Endothelial cell of umbilical vein (primary cell): ENCODE data around the gene NFATC1. TPM values are rescaled to one million over a fixed set of nuclear protein-coding genes. Genes with fewer than 3 reads are reported as not detected.

ENCODE experiments used
- BruUV-seq: library from RNA; stranded (reverse); fragments of 400-500 nt; replicated peaks from 2 replicates; lab custom pipeline; 2021; lab: Mats Ljungman, UMichigan
- CTCF ChIA-PET: fragments of 300-600, 350-600 bp; sonication (Branson Sonifier 250); formaldehyde crosslinking; loops from one replicate; lab custom pipeline; 2021; ENCODE audit warnings: antibody characterized with exemption, inconsistent platforms; lab: Charles Lee
- POLR2A ChIA-PET: fragments of 300-600, 350-600 bp; sonication (Branson Sonifier 250); formaldehyde crosslinking; loops from one replicate; lab custom pipeline; 2021; ENCODE audit warnings: antibody characterized with exemption, inconsistent platforms; lab: Charles Lee
- DNase-seq: peaks from one replicate; pipeline ENCODE4 v3.0.0-alpha.2; 2011; ENCODE audit warnings: low read depth, low spot score
- FAIRE-seq: peaks from 2 replicates; lab custom pipeline; 2011; peaks lifted over from hg19 to GRCh38; lab: Jason Lieb, UNC
- H2AFZ ChIP-seq: 2 replicates; pipeline ENCODE4 v1.6.0; 2012; ENCODE audit warnings: low read depth, low read length, control low read depth, inconsistent platforms
- H3K27ac ChIP-seq: 2 replicates; pipeline ENCODE4 v1.5.1; 2011; ENCODE audit warnings: low read depth, mild to moderate bottlenecking, control low read depth, low read length, moderate library complexity; ENCODE audit not compliant: insufficient read depth
- H3K27me3 ChIP-seq, 2 experiments: 2 replicates each; pipeline versions ENCODE4 v1.6.0 to v1.6.1; 2011; ENCODE audit warnings: low read length in 2 of 2, mixed read lengths in 1 of 2; ENCODE audit not compliant: control insufficient read depth in 2 of 2, insufficient read depth in 2 of 2
- H3K36me3 ChIP-seq, 2 experiments: 2 replicates in 1 of 2; 3 replicates in 1 of 2; pipeline ENCODE4 v1.5.1; 2011; ENCODE audit warnings: low read length in 2 of 2, mild to moderate bottlenecking in 1 of 2, moderate library complexity in 1 of 2; ENCODE audit not compliant: control insufficient read depth in 2 of 2, insufficient read depth in 2 of 2; ENCODE audit errors: extremely low read depth in 1 of 2
- H3K4me1 ChIP-seq: 3 replicates; pipeline ENCODE4 v1.5.1; 2011; ENCODE audit warnings: mild to moderate bottlenecking, low read length; ENCODE audit not compliant: control insufficient read depth, insufficient read depth; ENCODE audit errors: extremely low read depth
- H3K4me2 ChIP-seq: 2 replicates; pipeline ENCODE4 v1.6.1; 2011; ENCODE audit warnings: low read length, control low read depth, mixed read lengths; ENCODE audit not compliant: insufficient read depth
- H3K4me3 ChIP-seq, 3 experiments: fragments of 200-600 bp in 1 of 3; sonication (generic), shearing (Covaris generic) in 1 of 3; replicated peaks in 1 of 3; 2 replicates each; pipeline ENCODE4 v1.5.1; 2011 to 2016; ENCODE audit warnings: control low read depth in 3 of 3, low read length in 3 of 3, mild to moderate bottlenecking in 2 of 3, inconsistent platforms in 1 of 3, low read depth in 1 of 3, moderate library complexity in 1 of 3; ENCODE audit not compliant: insufficient read depth in 1 of 3
- H3K79me2 ChIP-seq: 2 replicates; pipeline ENCODE4 v1.6.0; 2012; ENCODE audit warnings: low read length, inconsistent platforms; ENCODE audit not compliant: control insufficient read depth, insufficient read depth
- H3K9ac ChIP-seq: replicated peaks from 2 replicates; pipeline ENCODE3; 2011; ENCODE audit warnings: low read length, control low read depth; ENCODE audit not compliant: insufficient read depth; ENCODE audit errors: extremely low read depth
- H3K9me1 ChIP-seq: replicated peaks from 3 replicates; pipeline ENCODE4 v1.6.0; 2011; ENCODE audit warnings: mild to moderate bottlenecking, low read length; ENCODE audit not compliant: control insufficient read depth, insufficient read depth; ENCODE audit errors: extremely low read depth
- H3K9me3 ChIP-seq: replicated peaks from 2 replicates; pipeline ENCODE4 v1.5.1; 2012; ENCODE audit warnings: low read length, inconsistent platforms; ENCODE audit not compliant: control insufficient read depth, insufficient read depth
- H4K20me1 ChIP-seq: replicated peaks from 2 replicates; pipeline ENCODE3; 2011; ENCODE audit warnings: mild to moderate bottlenecking, low read length; ENCODE audit not compliant: control insufficient read depth, insufficient read depth; ENCODE audit errors: extremely low read depth
- EZH2 ChIP-seq: IDR thresholded peaks from 2 replicates; pipeline ENCODE4 v1.6.1; 2012; ENCODE audit warnings: borderline replicate concordance, low read depth, mild to moderate bottlenecking, moderate library complexity, low read length, inconsistent platforms; ENCODE audit not compliant: severe bottlenecking
- FOS ChIP-seq: IDR thresholded peaks from 2 replicates; pipeline ENCODE4 v1.6.1; 2011; ENCODE audit warnings: mild to moderate bottlenecking, low read length, moderate library complexity, borderline replicate concordance; ENCODE audit not compliant: insufficient read depth
- GATA2 ChIP-seq: IDR thresholded peaks from 2 replicates; pipeline ENCODE4 v1.7.0; 2011; ENCODE audit warnings: low read depth, mild to moderate bottlenecking, moderate library complexity, mixed read lengths, low read length; ENCODE audit not compliant: insufficient read length, insufficient read depth
- JUN ChIP-seq: IDR thresholded peaks from 2 replicates; pipeline ENCODE4 v1.6.1; 2011; ENCODE audit warnings: borderline replicate concordance, low read depth; ENCODE audit not compliant: insufficient read length, insufficient read depth
- MYC ChIP-seq: IDR thresholded peaks from one replicate; pipeline ENCODE4 v1.6.1; 2011; ENCODE audit warnings: mild to moderate bottlenecking, low read depth, low read length
- POLR2A ChIP-seq: IDR thresholded peaks from 2 replicates; pipeline ENCODE4 v1.6.1; 2012; ENCODE audit warnings: low read depth, mild to moderate bottlenecking, control low read depth, low read length
- POLR2AphosphoS5 ChIP-seq: IDR thresholded peaks from 2 replicates; pipeline ENCODE4 v1.6.1; 2012; ENCODE audit warnings: low read depth, mild to moderate bottlenecking, control low read depth, low read length, moderate library complexity; ENCODE audit not compliant: insufficient read depth
- dilution Hi-C: fragments of 300-500 bp; cut with MboI; formaldehyde crosslinking; loops from one replicate; pipeline ENCODE4 v1.15.0; 2019; ENCODE audit warnings: low sequenced_read_pairs; ENCODE audit not compliant: extremely low pct_ligation_motif_present
- intact Hi-C: fragments of 100-400 bp; cut with micrococcal nuclease; formaldehyde crosslinking; loops from one replicate; pipeline ENCODE4 v1.10.0; 2022
- polyA plus RNA-seq, 4 experiments: library from polyadenylated mRNA; depleted of rRNA in 3 of 4; stranded (reverse) in 3 of 4; unstranded in 1 of 4; fragments of >200 nt; gene quantifications; 2 replicates each; pipeline versions ENCODE4 v1.2.1 to v1.2.3, GENCODE V29; 2011 to 2012; ENCODE audit warnings: missing spikeins in 1 of 4
- total RNA-seq: library from RNA; stranded (reverse); gene quantifications from 2 replicates; pipeline ENCODE4 v1.2.3, GENCODE V29; 2021
- TF ChIP-seq, protein P1 (sequence below): IDR thresholded peaks from 2 replicates; pipeline ENCODE4 v1.6.1; 2011; ENCODE audit not compliant: insufficient read depth, insufficient read length
- TF ChIP-seq, protein P2 (sequence below), 2 donors: IDR thresholded peaks; 1 replicate in 1 of 2; 2 replicates in 1 of 2; pipeline ENCODE4 v1.5.1; 2011; ENCODE audit warnings: low read length in 2 of 2, mild to moderate bottlenecking in 2 of 2, moderate library complexity in 2 of 2, control low read depth in 1 of 2, inconsistent platforms in 1 of 2, low read depth in 1 of 2; ENCODE audit not compliant: insufficient read depth in 1 of 2; ENCODE audit errors: extremely low read depth in 1 of 2

NFATC1 gene
- total and polyA plus RNA-seq, 2 donors (not counting 3 experiments of a cell fraction or from before 2014, with no cell fraction given), result 11.1 to 30.0 TPM

DNA sequence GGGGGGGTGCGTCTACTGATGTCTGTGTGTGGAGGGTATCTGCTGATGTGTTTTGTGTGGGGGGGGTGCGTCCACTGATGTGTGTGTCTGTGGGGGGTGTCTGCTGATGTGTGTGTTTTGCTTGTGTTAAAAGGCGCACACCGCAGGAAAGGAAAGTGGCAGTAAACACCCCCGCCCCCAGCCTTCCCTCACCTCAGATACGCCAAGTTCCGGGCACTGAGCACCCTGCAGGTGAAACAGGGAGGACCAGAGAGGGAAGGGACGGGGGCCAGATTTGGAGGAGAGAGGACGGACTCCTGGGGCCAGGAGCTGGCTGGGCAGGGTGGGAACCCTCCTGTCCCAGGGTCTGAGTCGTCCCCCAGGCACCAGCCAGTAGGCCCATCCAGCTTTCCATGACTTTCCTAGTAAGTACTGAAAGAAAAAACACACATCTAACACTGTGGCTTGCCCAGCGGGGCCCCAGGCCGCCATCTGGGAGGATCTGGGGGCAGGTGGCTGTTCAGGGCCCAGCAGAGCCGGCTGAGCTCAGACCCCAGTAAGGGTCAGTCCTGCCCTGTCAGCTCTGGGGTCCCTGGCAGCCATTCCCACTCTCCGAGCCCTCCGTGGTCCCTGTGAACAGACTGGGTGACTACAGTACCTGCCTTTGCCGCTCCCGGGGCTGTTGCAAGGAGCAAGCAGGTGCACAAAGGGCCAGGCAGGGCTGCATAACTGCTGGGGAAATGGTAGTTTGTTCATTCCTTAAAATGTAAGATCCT, 126.9 kb downstream of the NFATC1 start:
- no peaks in the 10 kb centered on the region for H3K9me3 ChIP-seq
- H3K4me1 ChIP-seq, result peaks cover 11% of the 10 kb centered on the region
- no peaks in the 10 kb centered on the region for H4K20me1 ChIP-seq
- FAIRE-seq (no peak), DNase-seq (no peak)
- dilution Hi-C loops (no loop called here), intact Hi-C loops (no loop called here)
- ChIA-PET CTCF (interaction anchor here (0.9 to 1.6 kb wide), 3 partner anchors 15 to 144 kb away, joined by 3 to 4 read pairs (median 4); partner anchors contain the start of gene NFATC1), POLR2A (no interaction called here)
- no peak overlapping the region for H2AFZ ChIP-seq
- no TSS peak for BruUV-seq
- H3K9ac ChIP-seq, result no peak overlapping the region
- H3K4me2 ChIP-seq, result no peak overlapping the region
- H3K9me1 ChIP-seq, result no peaks in the 10 kb centered on the region
- H3K27me3 ChIP-seq, result no peaks in the 10 kb centered on the region
- no peaks in the 10 kb centered on the region for H3K79me2 ChIP-seq
- H3K36me3 ChIP-seq, result no peaks in the 10 kb centered on the region
- TF ChIP-seq, protein P1, sequence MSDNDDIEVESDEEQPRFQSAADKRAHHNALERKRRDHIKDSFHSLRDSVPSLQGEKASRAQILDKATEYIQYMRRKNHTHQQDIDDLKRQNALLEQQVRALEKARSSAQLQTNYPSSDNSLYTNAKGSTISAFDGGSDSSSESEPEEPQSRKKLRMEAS, result no peak
- TF ChIP-seq GATA2 (no peak), POLR2AphosphoS5 (no peak), EZH2 (no peak)
- H3K27ac ChIP-seq, result no peak overlapping the region
- H3K4me3 ChIP-seq, result no peak overlapping the region

DNA sequence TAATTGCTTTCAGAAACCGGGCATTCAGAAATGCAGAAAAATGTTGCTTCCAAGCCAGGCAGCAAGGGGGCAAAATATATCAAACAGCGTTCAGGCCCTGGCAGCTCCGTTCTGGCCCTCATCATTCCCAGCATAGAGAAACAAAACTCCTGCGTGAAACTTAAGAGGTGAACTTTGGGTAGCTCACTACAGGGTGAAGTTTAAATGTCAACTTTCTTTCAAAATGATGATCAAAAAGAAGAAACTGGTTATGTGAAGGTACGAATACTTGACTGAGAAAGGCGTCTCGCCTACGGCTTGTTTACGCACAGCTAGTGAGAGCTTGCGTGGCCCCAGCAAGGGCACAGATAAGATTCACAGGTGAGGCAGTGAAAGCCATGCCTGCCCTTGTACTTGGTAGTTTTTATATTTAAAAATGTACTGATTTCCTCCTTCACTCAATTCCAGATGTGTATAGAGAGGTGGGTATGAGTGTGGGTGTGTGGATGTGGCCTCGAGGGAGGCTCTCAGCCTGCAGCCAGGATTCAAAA, 127.5 kb downstream of the NFATC1 start:
- Histone ChIP-seq H3K79me2 (no peaks in the 10 kb centered on the region), H3K9me1 (no peaks in the 10 kb centered on the region), H3K9me3 (no peaks in the 10 kb centered on the region), H3K4me3 (no peak overlapping the region), H3K4me1 (peaks cover 11% of the 10 kb centered on the region), H4K20me1 (no peaks in the 10 kb centered on the region), H2AFZ (no peak overlapping the region), H3K36me3 (peaks cover 0 to 3% of the 10 kb centered on the region in 2 experiments), H3K4me2 (no peak overlapping the region), H3K9ac (no peak overlapping the region), H3K27me3 (no peaks in the 10 kb centered on the region), H3K27ac (no peak overlapping the region)
- FAIRE-seq (no peak), DNase-seq (no peak)
- intact Hi-C loops, result no loop called here
- TF ChIP-seq, protein P1, result no peak
- no peak for TF ChIP-seq EZH2
- TF ChIP-seq JUN, result no peak
- no peak for TF ChIP-seq POLR2AphosphoS5
- no peak for TF ChIP-seq POLR2A
- TF ChIP-seq, protein P2, sequence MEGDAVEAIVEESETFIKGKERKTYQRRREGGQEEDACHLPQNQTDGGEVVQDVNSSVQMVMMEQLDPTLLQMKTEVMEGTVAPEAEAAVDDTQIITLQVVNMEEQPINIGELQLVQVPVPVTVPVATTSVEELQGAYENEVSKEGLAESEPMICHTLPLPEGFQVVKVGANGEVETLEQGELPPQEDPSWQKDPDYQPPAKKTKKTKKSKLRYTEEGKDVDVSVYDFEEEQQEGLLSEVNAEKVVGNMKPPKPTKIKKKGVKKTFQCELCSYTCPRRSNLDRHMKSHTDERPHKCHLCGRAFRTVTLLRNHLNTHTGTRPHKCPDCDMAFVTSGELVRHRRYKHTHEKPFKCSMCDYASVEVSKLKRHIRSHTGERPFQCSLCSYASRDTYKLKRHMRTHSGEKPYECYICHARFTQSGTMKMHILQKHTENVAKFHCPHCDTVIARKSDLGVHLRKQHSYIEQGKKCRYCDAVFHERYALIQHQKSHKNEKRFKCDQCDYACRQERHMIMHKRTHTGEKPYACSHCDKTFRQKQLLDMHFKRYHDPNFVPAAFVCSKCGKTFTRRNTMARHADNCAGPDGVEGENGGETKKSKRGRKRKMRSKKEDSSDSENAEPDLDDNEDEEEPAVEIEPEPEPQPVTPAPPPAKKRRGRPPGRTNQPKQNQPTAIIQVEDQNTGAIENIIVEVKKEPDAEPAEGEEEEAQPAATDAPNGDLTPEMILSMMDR (IDR thresholded peaks at IDR 0.05; ENCODE audit: extremely low read depth in 1 of 2, insufficient read depth in 1 of 2, low read depth in 1 of 2, low read length in 2 of 2), result no peak
- TF ChIP-seq GATA2, result no peak
- TF ChIP-seq FOS, result no peak
- TF ChIP-seq MYC, result no peak
- no TSS peak for BruUV-seq
- CTCF ChIA-PET, result interaction anchor here (0.9 to 1.6 kb wide), 3 partner anchors 15 to 144 kb away, joined by 3 to 4 read pairs (median 4); partner anchors contain the start of gene NFATC1
- dilution Hi-C loops, result no loop called here
- POLR2A ChIA-PET, result no interaction called here
